Measurements from ENCODE around the gene CD8B. TPM values are rescaled to one million over a fixed set of nuclear protein-coding genes. Genes with fewer than 3 reads are reported as not detected.

Gene CD8B
- total RNA-seq, 1 donor from 2014 or later, result 1.1 TPM

GRCh38 chr2:86785456-86785855 is 76.2 kb downstream of the CD8B start:
- intact Hi-C loops (cut with DNase I), result no loop called here
- no peak for ATAC-seq
- DNase-seq (ENCODE audit: low spot score), result no peak

GRCh38 chr2:86783615-86784339 is 77.9 kb downstream of the CD8B start:
- ATAC-seq, result no peak
- DNase-seq (ENCODE audit: low spot score), result no peak
- intact Hi-C loops (cut with DNase I), result no loop called here

GRCh38 chr2:86782748-86783147 is 78.9 kb downstream of the CD8B start:
- DNase-seq (ENCODE audit: low spot score) (no peak), ATAC-seq (no peak)
- intact Hi-C loops (cut with DNase I), result no loop called here

GRCh38 chr2:86781363-86781762 is 80.3 kb downstream of the CD8B start:
- intact Hi-C loops (cut with DNase I), result no loop called here
- DNase-seq (ENCODE audit: low spot score) (no peak), ATAC-seq (no peak)

DNA sequence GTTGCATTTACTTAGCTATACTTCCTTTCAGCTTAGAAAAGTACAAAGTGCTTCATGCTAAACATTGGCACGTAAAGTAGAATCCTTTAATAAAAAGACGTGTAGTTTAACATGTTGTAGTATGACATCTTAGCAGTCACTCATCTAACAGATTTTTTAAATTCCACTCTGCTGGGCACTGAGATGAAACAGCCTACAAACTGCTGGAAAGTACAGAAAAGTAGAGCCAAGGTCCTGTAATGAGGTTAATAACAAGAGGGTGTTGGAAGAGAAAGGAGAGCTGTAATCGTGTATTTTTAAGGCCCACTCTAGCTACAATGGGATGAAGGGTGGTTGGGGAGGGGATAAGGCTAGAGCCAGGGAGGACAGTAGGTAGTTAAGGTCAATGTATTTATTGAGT is 81.7 kb downstream of the CD8B start:
- ATAC-seq, result no peak
- no peak for DNase-seq (ENCODE audit: low spot score)
- intact Hi-C loops (cut with DNase I), result no loop called here

- no peak for DNase-seq (ENCODE audit: low spot score)
- intact Hi-C loops (cut with DNase I), result no loop called here
- no peak for ATAC-seq
Measured at GRCh38 chr2:86778957-86779356, 82.7 kb downstream of the CD8B start.

DNA sequence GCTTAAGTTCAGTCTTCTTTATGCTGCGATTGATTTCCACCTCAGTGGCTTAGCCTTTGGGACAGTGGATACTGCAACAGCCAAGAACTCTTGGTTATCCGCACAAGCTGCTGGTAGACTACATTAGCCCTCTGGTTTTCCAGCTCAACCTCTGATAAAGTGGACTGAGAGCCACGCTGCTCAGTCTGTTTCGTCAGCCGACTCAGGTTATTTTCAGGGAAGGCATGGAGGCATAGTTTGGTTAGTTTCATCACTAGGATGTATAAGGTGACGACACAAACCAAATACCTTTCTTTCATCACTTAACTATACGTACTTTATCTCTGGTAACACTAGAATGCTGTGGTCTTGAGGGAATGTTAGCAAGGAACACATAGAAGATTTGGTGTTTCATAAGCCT is 85.2 kb downstream of the CD8B start:
- no peak for ATAC-seq
- no peak for DNase-seq (ENCODE audit: low spot score)
- intact Hi-C loops (cut with DNase I), result no loop called here

DNA sequence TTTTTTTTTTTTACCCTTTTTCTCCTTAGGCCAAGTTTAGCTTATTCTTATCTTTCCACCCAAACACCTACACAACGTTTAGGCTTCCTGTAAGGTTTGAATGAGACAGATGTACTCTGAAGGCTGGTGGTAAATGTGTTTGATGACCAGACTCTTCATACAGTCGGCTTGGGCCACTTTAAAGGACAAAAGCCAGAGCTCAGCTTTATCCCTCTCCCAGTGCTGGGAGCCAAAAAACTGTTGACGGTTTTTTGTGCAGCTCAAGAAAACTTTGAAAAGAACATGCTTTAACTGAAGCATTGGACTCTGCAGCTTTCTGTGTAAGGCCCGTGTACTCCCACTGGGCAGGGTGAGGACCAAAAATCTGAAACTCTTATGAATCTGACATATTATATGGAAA is 86.3 kb downstream of the CD8B start:
- ATAC-seq, result no peak
- intact Hi-C loops (cut with DNase I), result no loop called here

DNA sequence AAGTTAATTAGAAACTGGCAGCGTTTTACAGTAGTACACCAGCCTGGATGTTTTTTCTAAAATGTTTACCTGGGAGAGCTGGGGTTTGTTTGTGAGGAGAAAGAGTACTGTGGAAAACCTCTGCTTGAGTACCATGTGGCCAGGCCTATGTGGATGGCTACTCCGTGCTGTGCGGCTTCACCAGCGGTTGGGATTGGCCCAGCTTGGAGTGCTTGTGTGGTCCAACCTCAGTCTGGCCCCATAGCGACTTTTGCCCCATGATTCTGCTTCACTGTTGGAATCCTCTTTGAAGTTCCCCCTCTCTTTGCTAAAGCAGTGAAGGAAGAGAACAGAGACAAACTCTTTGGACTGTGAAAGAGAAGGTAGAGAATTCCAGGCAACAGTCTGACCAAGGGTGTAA is 86.8 kb downstream of the CD8B start:
- no peak for DNase-seq (ENCODE audit: low spot score)
- intact Hi-C loops (cut with DNase I), result no loop called here

More for the DNA sequence above, 86.3 kb downstream of the CD8B start:
- DNase-seq (ENCODE audit: low spot score), result no peak

DNA sequence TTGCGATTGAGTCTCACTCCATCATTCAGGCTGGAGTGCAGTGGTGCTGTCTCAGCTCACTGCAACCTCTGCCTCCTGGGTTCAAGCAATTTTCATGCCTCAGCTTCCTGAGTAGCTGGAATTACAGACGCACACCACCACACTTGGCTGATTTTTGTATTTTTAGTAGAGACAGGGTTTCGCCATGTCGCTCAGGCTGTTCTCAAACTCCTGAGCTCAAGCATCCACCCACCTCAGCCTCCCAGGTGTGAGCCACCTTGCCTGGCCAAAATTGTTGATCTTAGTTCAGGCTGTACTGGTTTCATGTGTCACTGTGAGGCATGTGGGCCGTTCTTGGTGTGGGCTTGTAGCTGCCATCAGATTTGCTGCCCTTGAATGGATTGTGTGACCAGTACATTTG is 89.1 kb downstream of the CD8B start:
- ATAC-seq, result no peak
- intact Hi-C loops (cut with DNase I), result no loop called here
- DNase-seq (ENCODE audit: low spot score), result no peak

More for the DNA sequence above, 86.8 kb downstream of the CD8B start:
- no peak for ATAC-seq

DNA sequence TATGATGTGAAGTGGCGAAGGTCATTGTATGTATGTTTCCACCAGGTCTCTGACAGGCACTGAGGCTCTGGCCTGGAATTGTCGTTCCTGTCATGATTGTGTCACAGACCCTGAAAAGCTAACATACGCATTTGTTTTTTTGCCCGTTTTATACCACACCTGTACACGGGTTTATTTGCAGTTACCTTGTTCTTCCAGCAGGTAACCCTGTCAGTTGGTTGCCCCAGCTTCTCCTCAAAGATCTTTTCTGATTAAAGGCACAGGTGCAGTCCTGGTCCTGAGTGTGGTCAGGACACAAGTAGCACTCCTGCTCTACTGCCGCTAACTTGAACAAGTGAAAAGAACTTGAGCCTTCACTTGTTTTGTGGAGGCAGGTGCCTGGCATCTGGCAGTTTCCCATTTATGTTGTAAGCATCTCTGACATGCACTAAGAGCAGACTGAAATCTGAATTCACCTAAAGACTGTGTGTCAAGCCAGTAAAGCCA is 90.8 kb downstream of the CD8B start:
- ATAC-seq (no peak), DNase-seq (ENCODE audit: low spot score) (no peak)
- intact Hi-C loops (cut with DNase I), result no loop called here

DNA sequence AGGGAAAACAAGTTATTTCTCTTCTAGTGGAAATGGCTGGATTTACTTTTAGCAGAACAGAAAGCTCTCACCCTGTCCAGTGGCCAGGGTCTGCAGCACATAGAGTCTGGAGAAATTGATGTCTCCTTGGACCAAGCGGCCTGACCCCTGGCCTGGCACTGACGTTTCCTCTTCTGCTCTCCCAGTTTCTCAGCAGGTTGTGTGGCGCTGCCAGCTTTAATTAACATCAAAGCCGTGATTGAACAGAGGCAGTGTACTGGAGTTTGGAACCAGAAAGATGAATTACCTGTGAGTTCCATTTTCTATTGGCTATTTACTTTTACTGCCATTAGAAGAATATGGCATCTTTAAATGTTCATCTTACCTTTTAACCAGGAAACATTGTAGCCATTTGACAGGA is 91.8 kb downstream of the CD8B start:
- intact Hi-C loops (cut with DNase I), result no loop called here
- ATAC-seq (no peak), DNase-seq (ENCODE audit: low spot score) (no peak)

DNA sequence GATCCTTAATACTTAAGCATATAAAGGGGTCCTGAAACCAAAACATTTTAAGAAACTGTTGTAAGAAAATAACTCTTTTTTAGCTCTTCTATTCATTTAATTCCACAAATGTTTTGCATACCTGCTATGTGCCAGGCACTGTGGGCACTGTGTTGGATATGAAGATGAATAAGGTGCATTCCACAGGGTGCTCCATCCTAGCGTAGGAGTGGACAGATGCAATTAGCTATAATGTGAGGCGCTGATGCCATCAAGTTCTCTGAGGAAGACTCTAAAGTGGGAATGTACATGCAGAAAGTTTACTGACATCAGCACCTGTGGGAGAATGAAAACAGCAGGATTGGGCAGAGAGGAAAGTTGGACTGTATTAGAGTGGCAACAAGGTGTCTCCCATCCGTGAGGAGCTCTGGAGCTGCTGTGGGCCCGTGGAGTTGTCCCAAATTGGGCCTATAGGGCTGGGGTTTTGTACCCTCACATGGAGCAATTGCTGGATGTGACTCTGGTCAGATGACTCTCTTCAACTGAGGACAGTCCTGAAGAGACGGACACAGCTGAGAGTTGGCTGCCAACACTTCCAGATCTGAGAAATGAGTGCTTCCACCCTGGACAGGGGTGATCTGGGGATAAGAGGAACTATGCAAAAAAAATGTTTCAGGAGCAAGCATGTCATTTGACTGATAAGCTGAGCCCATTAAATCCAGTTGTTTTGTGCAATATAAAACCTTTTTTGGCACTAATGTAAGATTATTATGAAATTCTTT is 93.3 kb downstream of the CD8B start:
- intact Hi-C loops (cut with DNase I), result no loop called here
- ATAC-seq (peak; percentile 48), DNase-seq (ENCODE audit: low spot score) (no peak)

Other genes starting within 250 kb of the CD8B start
- 62.2 TPM for gene RNF103, start 238.0 kb downstream of the CD8B start, total RNA-seq
- 43.6 TPM for gene RMND5A, start 141.6 kb downstream of the CD8B start, total RNA-seq
- 2.6 TPM for gene CD8A, start 71.0 kb downstream of the CD8B start, total RNA-seq
- gene RGPD1, start 80.2 kb upstream of the CD8B start, total RNA-seq, result 4.8 TPM
- 8.9 TPM for gene PLGLB1, start 160.0 kb upstream of the CD8B start, total RNA-seq

Measured in sciatic nerve (tissue), 2 donors.